ENCODE results near the gene MECP2.
"Not testable (repeated sequence)": the region's sequence is repeated elsewhere in the genome, so short reads cannot be mapped to it uniquely, and the experiment has no call there.

MECP2 gene

DNA sequence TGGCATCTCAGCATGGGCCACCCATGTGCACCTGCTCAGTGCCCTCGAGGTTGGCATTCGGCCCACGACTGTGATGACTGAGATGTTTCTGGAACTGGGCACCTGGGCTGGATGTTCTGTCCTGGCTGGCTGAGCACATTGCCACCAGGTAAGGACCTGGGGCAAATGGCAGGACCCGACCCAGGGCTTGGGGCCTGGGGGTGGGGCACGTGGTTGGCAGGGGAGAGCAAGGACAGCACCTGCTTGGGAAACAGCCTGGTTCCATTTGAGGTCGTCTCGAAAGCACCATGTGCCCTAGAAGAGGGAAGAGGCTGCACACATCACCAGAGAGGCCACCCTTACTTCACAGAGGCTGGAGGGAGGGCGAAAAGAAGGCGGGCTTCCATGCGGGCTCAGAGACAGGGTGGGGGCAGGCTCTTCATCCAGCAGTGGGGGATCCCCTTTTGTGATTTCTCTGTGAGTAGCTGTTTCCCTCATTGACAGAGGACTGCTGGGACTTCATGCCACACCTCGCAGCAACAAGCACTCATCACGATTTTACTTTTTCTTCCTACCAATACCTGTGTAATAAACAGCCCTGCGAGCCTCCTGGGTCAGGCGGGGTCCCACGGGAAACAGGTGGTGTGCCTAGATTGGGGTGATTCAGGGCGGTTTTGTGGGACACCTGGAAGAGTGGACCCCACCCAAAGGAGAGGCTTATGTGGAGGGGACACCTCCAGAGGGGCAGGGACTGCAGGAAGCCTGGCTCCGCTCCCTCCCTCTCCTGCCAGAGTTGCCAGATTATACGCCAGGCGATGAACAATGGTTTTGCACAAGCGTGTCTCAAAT is 113.0 kb downstream of the MECP2 start:
- no peak for DNase-seq

DNA sequence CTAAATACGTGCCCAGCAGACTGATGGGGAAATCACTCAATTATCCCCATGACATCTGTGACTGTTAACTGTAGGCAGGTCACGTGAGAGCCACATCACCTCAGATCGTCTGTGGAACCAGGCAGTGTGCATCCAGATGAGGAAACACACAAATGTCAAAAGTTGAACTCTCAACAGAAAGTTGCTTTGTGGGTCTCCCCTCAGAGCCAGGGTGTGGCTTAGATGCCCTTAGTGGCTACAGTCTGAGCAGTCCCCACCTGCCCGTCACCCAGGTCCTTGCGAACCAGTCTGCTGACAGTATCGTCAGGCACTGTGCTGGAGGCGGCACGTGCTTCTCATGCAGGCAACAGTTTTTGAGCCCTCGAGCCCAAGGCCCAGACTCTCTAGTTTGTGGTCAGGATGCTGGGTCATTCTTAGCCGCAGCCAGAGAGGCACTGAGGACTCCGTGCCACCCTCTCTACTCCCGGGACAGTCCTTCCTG is 114.2 kb downstream of the MECP2 start:
- no peak for DNase-seq

DNA sequence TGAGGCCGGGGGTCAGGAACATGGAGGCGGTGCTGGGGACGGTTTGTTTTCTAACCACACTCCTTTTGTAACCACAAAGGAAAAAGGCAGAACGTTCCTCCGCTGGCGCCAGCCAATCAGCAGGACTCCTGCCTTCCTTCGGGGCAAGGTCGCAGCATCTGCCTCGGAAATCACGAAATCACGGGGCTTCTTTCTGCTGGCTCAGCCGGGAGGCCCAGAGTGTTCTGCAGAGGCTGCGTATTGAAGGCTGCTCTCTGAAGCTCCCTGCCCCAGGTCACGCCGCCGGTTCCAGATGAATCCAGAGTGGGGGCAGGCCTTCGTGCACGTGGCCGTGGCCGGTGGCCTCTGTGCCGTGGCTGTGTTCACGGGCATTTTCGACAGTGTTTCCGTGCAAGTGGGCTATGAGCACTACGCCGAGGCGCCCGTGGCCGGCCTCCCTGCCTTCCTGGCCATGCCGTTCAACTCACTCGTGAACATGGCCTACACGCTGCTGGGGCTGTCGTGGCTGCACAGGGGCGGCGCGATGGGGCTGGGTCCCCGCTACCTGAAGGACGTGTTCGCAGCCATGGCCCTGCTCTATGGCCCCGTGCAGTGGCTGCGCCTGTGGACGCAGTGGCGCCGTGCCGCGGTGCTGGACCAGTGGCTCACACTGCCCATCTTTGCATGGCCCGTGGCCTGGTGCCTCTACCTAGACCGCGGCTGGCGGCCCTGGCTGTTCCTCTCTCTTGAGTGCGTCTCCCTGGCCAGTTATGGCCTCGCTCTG is 115.6 kb downstream of the MECP2 start:
- no peak for DNase-seq

DNA sequence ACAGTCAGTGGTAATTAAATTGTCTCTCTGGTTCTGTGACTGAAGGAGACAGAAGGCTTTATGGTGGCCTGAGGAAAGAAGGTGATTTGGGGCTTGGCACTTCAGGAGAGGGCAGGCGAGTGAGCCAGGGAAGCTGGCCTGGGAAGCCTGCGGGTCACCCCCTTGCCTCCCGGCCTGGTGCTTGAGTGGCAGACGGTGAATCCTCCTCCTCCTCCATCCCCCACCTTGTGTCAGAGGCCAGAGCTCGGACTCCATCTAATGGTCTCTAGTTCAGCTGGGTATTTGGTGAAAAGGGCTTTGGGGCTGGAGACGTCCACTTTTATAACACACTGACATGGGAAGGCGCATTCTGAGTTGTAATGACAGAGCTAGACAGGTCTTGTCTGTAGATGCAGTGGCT is 116.3 kb downstream of the MECP2 start:
- no peak for DNase-seq

DNA sequence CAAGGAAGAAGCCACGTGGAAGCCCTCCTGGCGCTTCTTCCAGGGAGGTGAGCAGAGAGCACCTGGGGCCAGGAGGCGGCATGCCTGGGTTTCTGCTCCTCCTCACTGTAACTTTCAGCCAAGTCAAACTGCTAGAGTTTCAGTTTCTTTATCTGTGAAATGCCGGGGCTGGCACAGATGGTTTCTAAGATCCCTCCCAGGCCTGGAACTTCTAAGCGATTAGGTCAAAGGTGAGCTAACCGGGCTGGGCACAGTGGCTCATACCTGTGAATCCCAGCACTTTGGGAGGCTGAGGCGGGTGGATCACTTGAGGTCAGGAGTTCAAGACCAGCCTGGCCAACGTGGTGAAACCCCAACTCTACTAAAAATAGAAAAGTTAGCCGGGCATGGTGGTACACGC is 117.1 kb downstream of the MECP2 start:
- DNase-seq, result not testable (repeated sequence)

DNA sequence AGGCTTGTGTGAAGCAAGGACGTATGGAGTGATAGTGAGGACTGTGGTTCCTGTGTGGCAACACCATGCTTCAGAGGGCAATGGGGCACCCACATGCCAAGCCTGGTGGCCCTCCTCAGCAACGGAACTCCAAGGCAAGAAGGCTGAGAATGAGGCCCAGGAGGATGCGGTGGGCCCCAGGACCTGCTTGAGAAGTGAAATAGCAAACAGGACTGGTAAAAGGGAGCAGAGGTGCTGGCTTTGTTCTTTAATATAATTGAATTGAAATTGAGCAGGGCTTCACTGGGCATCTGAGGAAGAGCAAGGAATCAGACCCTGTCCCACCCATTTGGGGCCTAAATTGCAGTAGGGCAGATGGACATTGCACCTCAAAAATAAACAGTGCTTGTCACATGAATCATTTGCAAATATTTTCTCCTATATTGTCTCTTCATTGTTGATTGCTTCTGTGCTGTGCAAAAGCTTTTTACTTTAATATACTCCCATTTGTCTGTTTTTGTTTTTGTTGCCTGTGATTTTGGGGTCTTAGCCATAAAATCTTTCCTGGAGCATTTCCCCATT is 122.7 kb downstream of the MECP2 start:
- DNase-seq, result peak; percentile 25

DNA sequence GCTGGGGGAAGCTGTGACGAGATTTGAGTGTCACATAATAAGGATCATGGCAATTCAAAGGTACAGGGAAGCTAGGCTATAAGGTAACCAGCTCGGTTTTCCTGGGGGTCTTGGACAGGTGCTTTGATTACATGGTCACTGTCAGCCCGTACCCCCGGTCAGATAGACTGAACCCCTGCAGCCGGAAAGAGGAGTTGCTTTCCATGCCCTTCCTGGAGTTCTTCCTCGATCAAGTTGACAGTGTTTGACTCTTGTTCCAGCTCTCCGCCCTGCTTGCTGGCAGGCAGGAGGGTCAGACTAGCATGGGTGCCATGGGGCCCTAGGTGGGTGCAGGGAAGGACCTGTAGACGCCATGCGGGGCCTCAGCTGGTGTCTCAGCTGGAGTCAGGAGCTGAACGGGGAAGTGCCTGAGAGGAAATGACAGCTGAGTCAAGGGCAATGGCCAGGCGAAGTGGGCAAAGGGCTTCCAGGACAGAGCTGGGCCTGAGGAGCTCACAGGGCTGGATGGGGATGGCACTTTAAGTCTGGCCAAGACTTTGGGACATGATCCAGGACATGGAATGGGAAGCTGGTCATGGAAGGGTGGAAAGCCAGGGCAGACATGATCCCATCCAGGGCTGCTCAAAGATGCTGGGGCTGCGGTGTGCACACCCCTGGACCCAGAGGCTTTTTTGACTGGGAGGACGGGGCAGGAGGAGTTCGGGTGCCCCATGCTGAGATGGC is 123.4 kb downstream of the MECP2 start:
- peak; percentile 50 for DNase-seq

DNA sequence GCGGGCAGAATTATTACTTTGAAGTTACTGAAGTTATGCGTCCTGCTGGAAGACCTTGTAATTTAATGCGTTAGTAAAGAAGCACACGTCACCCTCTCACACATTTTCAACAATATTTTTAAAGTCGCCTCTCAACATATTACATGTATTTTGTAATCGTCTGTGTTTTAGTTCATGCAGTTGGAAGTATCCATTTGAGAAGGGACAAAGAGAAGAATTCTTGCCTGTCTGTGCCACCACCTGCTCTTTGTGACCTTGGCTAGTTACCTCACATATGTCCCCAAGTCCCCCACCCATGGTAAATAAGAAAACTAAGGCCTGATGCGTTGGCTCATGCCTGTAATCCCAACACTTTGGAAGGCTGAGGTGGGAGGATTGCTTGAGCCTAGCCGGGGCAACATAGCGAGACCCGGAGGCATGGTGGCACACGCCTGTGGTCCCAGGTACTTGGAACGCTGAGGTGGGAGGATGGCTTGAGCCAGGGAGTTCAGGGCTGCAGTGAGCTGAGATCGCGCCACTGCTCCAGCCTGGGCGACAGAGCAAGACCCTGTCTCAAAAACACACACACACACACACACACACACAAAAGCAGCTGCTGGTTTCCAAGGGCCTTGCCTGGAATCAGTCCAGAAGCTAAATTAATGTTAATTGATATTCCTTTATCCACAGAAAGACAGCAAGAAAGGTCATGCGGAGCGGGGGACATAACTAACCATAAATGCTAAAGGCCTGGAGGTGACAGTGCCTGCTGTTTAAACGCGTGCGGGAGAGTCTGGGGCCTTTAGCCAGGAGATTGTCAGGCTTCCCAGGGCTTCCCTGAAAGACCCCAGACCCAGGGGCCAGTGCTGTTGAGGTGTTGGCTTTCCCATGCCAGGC is 124.2 kb downstream of the MECP2 start:
- DNase-seq, result peak; percentile 88

DNA sequence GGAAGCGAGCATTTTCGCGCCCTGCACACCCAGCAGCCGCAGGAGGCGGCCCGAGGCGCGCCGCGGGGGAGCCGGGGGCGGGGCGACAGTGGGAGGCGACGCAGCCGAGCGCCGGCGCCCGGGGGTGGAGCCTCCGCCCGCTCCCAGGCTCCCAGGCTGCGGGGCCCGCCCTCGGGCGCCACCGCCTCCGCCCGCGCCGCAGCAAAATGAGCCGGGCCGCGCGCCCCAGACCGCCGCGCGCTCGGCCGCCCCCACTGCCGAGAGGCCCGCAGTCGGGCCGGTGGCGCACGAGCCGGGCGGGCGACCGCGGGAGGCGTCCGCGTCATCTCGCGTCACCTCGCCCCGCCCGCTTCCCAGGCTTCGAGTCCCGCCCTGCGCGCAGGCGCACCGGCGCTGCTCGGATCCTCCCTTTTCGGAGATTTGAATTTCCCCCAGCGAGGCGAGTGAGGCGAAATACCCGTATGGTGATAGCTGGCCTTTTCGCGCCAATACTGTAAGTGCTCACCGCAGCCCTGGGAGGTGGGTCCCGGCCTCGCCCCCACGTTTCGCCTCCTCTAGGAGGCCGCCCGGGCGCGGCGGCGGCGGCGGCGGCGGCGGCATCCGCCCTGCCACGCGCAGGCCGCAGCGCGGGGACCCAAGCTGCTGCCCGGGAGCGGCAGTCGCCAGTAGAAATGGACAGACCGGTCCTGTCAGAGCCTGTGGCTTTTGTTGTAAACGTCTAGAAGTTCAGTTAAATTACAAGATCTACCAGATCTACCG is 125.0 kb downstream of the MECP2 start, which contains the start of gene TMEM187:
Gene TMEM187 (plus strand): TSS at position 387 of the 759 bp plus-strand sequence. CDS start 9,309 bp downstream, outside the sequence.
- DNase-seq, result peak; percentile 96

Data from NCI-H69 (cell line).